GM18498 (cell line): ENCODE data around the gene STRN.
"Not testable (repeated sequence)": the region's sequence is repeated elsewhere in the genome, so short reads cannot be mapped to it uniquely, and the experiment has no call there.

Source experiments
- ATAC-seq: cut with Tn5 transposase; IDR thresholded peaks from one replicate; pipeline ENCODE4 v1.9.1; 2021; ENCODE audit warnings: mild to moderate bottlenecking, moderate library complexity; ENCODE audit not compliant: unreplicated experiment

STRN gene

DNA sequence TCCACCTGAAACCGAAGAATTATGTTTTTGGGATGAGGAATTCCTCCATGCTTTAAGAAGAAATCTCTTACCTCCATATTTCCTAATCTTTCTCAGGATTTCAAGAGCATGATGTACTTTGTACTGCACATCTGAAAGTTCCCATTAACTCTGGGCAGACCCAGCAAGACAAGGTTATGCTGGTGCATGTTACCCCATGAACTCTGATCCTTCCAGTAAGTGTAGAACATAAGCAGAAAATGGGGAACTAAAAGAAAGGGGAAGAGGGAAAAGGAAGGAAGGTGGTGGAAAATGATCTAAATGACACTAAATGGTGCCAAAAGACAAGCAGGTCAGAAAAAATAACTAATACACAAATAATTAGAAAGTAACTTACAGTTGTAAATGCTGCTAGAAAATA lies 50.7 kb downstream of the STRN start:
- ATAC-seq: no peak

DNA sequence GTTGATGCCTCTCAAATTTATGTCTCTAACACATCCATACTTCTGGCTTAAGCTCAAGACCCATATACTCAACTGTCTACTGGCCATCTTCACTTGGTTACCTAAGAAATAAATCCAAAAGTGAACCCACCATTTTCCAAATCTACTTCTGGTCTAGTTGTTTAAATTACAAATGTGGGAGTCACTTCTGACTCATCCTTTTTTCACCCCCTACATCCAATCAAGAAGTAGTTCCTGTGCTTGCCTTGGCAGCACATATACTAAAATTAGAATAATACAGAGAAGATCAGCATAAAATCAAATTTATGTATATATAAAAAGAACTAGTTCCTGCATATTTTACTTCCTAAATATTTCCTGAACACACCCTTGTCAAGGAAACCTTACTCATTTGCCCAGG lies 53.6 kb downstream of the STRN start:
- no peak for ATAC-seq

DNA sequence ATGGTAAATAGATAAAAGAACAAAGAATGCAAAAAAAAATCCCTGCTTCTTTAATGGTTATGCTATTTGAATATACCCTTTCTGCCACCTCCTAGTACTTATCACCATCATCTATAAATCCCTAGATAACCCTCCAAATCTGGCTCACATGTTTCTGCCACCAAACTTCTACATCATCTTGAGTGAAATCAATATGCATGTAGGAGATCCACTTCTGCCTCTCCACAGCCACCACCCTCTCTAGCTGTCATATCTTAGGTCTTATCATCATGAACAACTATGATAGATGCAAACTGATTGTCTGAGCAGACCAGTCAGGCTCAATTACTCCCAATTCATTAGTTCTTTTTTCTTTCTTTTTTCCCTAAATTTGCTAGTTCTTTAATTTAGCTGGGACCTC lies 55.3 kb downstream of the STRN start:
- no peak for ATAC-seq

DNA sequence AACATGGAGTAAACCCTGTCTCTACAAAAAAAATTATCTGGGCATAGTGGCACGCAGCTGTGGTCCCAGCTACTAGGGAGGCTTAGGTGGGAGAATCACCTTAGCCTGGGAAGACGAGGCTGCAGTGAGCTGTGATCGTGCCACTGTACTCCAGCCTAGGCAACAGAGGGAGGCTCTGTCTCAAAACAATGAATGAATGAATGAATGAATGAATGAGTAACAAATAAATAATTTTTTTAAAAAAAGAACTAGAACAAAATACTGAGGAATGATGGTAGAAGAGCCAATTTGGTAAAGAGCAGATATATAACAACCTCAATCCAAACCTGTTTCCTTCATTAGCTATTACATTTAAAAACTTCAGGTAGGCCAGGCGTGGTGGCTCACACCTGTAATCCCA lies 60.1 kb downstream of the STRN start:
- ATAC-seq: no peak

DNA sequence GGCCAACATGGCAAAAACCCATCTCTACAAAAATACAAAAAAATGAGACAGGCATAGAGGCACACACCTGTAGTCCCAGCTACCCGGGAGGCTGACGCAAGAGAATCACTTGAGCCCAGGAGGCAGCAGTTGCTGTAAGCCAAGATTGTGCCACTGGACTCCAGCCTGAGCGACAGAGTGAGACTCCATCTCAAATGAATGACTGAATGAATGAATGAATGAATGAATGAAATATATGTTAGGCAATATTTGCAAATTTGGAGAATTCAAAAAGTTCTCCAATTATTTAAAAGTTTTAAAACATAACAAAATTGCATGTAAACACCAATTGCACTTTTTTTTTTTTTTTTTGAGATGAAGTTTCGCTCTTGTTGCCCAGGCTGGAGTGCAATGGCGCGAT lies 61.7 kb downstream of the STRN start:
- ATAC-seq: no peak

DNA sequence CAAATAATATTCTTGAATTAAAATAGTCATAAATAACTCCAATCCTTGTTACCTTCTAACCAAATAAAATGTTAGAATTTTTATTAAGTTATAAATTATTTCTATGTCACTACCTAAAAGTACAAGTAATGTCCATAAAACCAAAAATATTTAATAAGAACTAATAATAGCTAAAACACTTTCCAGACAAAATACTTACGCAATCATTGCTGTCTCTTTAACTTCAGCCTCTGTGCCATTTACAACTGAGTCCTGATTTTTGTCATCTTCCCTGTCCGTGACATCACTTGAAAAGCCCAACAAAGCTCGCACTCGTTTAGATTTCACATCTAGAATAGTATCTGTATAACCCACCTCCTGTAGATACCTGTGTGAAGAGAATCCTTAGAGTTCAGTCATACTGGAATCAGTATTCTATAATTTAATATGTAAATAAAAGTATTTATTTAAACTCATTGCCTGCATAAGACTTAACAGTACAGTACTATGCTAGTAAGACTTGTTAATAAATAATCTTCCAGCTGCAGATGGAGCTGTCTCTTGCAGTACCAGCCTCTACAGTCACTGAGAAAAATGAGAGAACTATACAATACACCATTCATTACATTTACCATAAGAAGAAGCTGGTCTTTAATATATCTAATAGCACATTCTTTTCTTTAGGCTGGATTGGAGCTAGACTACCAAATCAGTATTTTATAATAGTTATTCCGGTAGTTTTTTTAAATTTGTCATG lies 63.8 kb downstream of the STRN start:
- ATAC-seq: no peak

DNA sequence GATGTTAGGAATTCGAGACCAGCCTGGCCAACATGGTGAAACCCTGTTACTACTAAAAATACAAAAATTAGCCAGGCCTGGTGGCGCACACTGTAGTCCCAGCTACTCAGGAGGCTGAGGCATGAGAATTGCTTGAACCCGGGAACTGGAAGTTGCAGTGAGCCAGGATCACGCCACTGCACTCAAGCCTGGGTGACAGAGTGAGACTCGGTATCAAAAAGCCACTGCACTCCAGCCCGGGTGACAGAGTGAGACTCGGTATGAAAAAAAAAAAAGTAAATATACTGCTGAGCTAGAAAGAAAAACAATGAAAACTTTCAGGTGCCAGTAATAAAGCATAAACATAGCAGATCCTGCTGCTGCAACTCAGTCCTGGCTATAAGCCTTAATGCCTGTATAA lies 73.5 kb downstream of the STRN start:
- no peak for ATAC-seq

DNA sequence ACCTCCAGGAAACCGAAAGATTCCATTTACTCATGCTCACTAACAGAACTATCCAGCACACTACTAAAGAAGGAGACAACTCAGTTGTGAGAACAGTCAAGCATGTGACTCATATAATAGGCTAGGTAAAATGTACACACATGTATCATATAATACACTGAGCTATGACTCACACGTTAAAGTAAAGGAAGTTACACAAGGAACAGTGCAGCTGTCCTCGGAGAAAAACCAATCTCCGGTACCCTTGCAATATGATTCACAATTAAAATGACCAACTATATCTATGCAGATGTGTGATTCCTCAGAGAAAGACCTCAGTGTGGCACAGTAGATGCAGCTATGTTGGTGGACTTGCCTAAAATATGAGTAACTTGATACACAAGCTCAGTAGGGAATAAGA lies 76.5 kb downstream of the STRN start:
- ATAC-seq: no peak

DNA sequence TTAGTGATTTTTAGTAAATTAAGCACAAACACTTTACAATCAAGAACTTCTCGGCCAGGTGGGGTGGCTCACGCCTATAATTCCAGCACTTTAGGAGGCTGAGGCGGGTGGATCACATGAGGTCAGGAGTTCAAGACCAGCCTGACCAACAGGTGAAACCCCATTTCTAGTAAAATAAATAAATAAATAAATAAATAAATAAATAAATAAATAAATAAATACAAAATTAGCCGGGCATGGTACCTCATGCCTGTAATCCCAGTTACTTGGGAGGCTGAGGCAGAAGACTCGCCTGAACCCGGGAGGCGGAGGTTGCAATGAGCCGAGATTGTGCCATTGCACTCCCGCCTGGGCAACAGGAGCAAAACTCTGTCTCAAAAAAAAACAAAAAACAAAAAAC lies 79.2 kb downstream of the STRN start:
- not testable (repeated sequence) for ATAC-seq

DNA sequence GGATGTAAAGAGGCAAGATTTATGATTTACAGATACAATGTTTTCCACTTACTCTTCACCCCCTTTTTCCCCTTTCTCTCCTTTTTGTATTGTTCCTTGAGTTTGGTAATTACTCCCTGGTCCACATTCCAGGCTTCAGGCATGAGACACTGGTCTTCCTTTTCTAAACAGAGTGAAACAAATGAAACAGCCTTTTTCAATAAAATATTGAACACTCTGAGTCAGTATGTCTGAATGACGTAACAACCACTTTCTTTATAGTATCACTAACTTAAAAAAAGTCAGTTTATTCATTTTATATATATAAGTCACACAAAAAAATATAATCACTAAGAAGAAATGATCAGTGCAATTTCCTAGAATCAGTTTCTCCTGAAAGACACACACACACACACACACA lies 79.7 kb downstream of the STRN start:
- no peak for ATAC-seq

DNA sequence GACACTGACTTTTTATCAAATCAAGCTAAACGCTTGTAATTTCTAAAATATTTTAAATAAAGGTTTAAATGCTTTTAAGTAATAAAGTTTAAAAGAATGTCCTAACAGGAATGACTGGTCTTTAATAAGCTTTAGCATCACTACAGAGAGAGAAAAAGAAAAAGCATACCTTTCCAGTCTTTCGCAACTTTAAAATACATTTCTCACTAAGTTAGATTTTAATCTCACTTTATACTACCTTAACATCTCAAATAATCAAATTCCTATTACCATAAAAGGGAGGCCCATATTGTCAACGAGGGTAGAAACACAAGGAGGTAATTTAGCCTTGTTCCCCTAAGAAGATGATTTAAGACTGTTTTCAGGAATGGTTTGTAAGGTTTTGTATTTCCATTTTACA lies 80.7 kb downstream of the STRN start:
- ATAC-seq: no peak

DNA sequence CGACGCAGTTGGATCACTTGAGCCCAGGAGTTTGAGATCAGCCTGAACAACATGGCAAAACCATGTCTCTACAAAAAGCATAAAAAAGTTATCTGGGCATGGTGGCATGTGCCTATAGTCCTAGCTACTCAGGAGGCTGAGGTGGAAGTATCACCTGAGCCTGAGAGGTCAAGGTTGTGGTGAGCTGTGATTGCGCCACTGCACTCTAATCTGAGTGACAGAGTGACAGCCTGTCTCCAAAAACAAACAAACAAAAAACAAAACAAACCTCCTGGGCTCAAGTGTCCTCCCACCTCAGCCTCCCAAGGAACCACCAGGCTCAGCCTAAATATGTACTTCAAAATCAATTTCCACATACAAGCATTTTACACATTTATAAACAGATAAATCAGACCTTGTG lies 83.8 kb downstream of the STRN start:
- ATAC-seq: no peak

DNA sequence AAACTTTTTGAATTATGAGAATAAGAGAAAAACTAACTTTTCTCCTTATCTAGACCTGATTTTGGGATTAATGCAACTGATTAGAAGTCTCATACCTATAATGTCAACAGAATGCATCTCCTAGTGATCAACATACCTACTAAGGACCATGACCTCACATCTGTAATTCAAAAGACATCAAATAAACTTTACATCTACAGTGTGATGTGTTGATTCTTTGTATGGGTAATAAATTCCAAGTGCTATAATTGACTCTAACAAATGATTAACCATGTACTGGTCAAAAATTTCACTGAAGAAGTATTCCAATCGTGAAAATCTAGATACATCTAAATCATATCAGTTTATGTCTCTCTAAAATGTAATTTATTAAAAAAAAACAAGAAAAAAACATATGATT lies 84.5 kb downstream of the STRN start:
- ATAC-seq: no peak

DNA sequence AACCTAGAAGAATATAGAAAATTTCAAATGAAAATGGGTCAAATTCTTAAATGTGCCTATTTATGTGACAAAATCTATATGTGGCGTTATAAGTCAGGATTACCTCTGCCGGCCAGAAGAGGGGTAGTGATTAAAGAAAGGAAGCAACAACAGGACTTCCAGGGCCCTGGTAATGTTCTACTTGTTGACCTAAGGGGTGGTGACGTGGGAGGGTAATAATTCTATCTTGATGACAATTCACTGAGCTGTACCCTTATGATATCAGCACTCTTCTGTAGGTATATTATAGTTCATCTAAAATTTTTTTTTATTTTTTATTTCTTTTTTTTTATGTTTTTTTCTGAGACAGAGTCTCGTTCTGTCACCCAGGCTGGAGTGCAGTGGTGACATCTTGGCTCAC lies 87.9 kb downstream of the STRN start:
- no peak for ATAC-seq

DNA sequence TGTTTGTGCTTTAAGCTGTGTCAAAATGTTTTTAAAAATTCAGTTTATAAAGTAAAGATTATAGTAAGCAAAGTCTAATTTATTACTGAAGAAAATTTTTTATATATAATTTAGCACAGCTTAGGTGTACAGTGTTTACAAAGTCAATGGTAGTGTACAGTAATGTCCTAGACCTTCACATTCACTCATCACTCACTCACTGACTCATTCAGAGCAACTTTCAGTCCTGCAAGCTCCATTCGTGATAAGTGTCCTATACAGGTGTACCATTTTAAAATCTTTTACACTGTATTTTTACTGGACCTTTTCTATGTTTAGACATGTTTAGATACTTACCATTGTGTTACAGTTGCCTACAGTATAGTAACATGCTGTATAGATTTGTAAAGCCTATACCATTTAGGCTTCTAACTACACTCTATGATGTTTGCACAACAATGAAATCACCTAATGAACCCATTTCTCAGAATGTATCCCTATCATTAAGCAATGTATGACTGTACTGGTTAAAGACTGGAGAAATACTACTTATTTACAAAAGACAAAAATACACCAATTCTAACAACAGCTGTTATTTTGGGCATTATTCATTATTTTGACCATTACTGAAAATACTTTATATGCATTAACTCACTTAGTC lies 95.1 kb downstream of the STRN start:
- ATAC-seq: no peak

DNA sequence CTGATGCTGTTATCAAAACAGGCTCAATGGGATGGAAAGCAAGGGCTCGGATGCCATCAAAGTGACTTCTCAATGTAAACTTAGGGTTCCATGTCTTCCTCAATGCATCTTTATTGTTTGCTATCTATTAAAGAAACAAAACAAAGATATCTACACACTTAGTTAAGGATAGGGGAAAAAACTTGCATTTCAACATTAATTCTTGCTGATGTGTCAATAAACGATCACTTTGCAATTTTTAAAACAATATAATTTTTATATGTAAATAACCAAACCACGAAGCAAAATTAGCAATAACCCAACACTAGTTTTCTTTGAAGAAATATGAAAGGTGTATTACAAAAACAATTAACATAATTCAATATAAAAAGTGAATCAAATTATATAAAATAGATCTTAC lies 96.7 kb downstream of the STRN start:
- no peak for ATAC-seq

DNA sequence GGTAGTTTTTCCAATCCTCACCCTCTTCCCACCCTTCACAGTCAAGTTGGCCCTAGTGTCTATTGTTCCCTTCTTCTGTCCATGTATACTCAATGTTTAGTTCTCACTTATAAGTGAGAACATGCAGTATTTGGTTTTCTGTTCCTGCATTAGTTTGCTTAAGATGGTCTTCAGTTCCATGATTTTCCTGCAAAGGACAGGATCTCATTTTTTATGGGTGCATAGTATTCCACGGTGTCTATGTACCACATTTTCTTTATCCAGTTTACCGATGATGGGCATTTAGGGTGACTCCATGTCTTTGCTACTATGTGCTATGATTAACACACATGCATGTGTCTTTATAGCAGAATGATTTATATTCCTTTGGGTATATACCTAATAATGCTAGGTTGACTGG lies 104.4 kb downstream of the STRN start:
- no peak for ATAC-seq

DNA sequence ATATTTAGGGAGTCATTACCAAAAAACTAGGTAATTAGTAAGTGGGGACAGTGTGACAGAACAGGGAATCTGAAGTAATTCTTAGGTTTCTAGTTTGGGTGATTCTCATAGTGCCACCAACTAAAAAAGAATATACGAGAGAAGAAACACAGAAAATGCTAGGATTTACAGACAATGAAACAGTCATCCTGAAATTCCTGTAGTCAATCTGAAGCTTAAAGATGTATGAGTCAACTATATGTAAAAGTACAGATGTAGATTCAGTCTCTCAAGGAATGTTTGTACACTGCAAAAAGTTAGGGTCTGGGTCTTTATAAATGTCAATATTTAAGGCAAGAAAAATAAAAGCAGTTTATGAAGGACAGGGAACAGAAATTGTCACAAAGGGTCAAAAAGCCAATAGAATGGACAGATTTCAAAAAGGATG lies 107.0 kb downstream of the STRN start:
- ATAC-seq: no peak

DNA sequence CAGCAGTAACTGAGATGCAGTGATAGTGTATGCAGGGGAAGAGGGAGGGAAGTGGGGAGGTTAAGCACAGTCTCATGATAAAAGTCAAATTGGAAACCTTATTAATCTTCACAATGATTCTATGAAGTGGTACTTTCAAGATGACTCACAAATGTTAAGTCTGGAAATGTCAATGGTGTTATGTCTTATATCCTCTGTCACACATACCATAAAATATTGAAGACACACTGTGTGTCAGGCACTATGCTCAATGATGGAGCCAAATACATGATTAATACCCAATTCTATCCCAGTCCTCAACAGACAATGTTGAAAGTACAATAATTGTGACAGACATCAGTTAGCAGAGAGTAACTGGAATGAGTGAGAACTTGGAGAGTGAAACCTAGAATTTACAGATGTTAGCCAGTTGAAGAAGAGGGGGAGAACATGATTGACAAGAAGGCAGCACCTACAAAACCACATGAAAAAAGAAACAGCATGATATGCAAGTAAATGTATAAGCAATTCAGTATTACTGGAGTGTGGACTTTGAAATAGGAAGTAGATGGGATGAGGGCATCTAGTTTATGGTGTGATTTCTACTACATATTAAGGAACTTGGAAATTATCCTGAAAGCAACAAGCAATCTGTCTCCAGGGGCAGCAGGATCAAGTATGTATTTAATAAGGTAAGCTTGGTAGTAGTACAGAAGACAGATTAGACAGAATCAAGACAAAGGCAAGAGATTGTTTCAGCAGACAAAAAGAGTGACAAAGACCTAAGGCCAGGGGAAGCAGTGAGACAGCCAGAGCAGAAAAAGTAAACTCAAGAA lies 107.6 kb downstream of the STRN start:
- ATAC-seq: peak; percentile 50

DNA sequence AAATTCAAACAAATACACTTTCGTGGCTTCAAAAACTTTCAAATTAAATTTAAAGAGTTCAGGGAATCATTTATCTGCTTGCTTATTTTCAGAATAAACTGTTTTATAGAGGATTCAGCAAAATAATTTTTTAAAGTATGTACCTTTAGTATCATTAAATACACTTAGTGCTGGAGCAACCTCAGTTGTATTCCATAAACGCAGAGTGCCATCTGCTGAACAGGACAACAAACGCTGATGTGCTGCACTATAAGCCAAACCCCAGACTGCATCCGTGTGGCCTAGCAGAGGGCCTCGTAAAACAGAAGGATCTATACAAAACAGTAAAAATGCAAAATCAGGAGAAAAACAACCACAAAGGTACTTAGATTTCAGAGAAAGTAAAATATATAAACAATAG lies 108.6 kb downstream of the STRN start:
- ATAC-seq: no peak

DNA sequence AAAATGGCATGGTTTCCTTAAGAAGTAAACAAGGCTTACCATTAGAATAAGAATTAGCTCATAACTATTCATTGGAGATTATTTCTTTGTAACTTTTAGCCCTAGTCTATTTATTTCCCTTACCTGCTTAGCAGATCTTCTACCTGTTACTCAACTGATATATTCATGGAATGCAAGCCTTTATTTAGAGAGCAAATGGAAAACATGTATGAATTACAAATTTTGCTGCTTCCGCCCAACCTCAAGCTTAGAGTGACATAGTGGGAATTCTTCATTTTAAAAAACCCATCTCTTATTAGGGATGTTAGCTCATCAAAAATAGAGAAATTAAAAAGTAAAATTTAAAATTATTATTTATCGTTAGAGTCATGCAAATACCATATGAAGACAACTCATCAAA lies 110.9 kb downstream of the STRN start:
- ATAC-seq: no peak

DNA sequence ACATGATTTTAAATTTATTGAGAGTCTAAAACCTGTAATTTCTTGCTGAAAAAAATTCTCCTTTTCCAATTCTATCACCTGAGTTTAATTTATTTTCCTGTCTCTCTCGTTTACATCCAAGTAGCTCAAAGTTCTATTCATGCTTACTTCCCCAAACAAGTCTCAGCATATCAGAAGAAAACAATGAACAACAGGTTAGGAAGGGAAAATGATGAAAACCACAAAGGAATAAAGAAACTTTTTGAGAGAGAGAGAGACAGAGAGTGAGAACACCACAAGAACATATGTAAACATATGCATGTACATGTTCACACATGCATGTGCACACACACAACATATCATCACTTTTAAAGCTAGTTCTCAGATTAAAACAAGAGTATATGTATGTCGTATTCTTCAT lies 112.1 kb downstream of the STRN start:
- no peak for ATAC-seq
